Panc1 (cell line): ENCODE results near the gene SLC6A19. TPM values are rescaled to one million over a fixed set of nuclear protein-coding genes. Genes with fewer than 3 reads are reported as not detected.
"Not testable (repeated sequence)": the region's sequence is repeated elsewhere in the genome, so short reads cannot be mapped to it uniquely, and the experiment has no call there.

ENCODE experiments used
- ATAC-seq: fragments of 200-7000 bp; cut with Tn5 transposase; 2 replicates; pipeline ENCODE4 v1.9.1; 2020; ENCODE audit warnings: mild to moderate bottlenecking, moderate library complexity
- BruUV-seq: library from RNA; stranded (reverse); fragments of 400-500 nt; replicated peaks from 2 replicates; lab custom pipeline; 2021; lab: Mats Ljungman, UMichigan
- CTCF ChIA-PET: fragments of 300-600 bp; sonication (Branson Sonifier 250); formaldehyde crosslinking; loops from one replicate; lab custom pipeline; 2022; ENCODE audit warnings: antibody characterized with exemption; lab: Charles Lee
- POLR2A ChIA-PET: fragments of 300-600 bp; sonication (Branson Sonifier 250); formaldehyde crosslinking; loops from one replicate; lab custom pipeline; 2022; ENCODE audit warnings: antibody characterized with exemption; lab: Charles Lee
- DNase-seq: peaks from one replicate; pipeline ENCODE4 v3.0.0-alpha.2; 2010; ENCODE audit warnings: low read depth, low spot score
- H3K27ac ChIP-seq: 2 replicates; pipeline ENCODE4 v1.5.1; 2011; ENCODE audit warnings: mild to moderate bottlenecking, low read length, inconsistent platforms
- H3K27me3 ChIP-seq: fragments of 200-500 bp; sonication (Bioruptor generic); 2 replicates; pipeline ENCODE4 v1.6.0; 2014; ENCODE audit warnings: low read length, inconsistent platforms; ENCODE audit not compliant: control insufficient read depth, insufficient read depth
- H3K36me3 ChIP-seq: fragments of 200-500 bp; sonication (Bioruptor generic); 2 replicates; pipeline ENCODE4 v1.5.1; 2014; ENCODE audit warnings: inconsistent platforms, mild to moderate bottlenecking, low read length, moderate library complexity; ENCODE audit not compliant: control insufficient read depth, insufficient read depth
- H3K4me1 ChIP-seq: 2 replicates; pipeline ENCODE4 v1.5.1; 2011; ENCODE audit warnings: inconsistent platforms, mild to moderate bottlenecking, low read length, moderate library complexity; ENCODE audit not compliant: control insufficient read depth, insufficient read depth
- H3K4me3 ChIP-seq, 2 experiments: 2 replicates each; pipeline ENCODE4 v1.5.1; 2011 to 2012; ENCODE audit warnings: low read depth in 2 of 2, low read length in 2 of 2, mild to moderate bottlenecking in 2 of 2, inconsistent platforms in 1 of 2, moderate library complexity in 1 of 2
- H3K9me3 ChIP-seq: fragments of 200-500 bp; sonication (Bioruptor generic); 2 replicates; pipeline ENCODE4 v1.5.1; 2014; ENCODE audit warnings: low read depth, mild to moderate bottlenecking, inconsistent platforms, low read length, moderate library complexity; ENCODE audit not compliant: control insufficient read depth, insufficient read depth
- CTCF ChIP-seq: fragments of 450-650 bp; IDR thresholded peaks from 2 replicates; pipeline ENCODE4 v1.5.1; 2017; ENCODE audit warnings: mild to moderate bottlenecking
- POLR2AphosphoS5 ChIP-seq: IDR thresholded peaks from 2 replicates; pipeline ENCODE4 v1.6.1; 2012; ENCODE audit warnings: mild to moderate bottlenecking, low read depth, low read length, moderate library complexity
- REST ChIP-seq, 2 experiments: IDR thresholded peaks; 2 replicates each; pipeline ENCODE4 v1.6.1; 2011 to 2012; ENCODE audit warnings: low read depth in 2 of 2, control low read depth in 1 of 2, low read length in 1 of 2, mild to moderate bottlenecking in 1 of 2, moderate library complexity in 1 of 2; ENCODE audit not compliant: insufficient read depth in 1 of 2
- SIN3A ChIP-seq: IDR thresholded peaks from 2 replicates; pipeline ENCODE4 v1.6.1; 2012; ENCODE audit warnings: low read depth, mild to moderate bottlenecking, low read length, moderate library complexity, borderline replicate concordance; ENCODE audit not compliant: insufficient read depth
- TCF7L2 ChIP-seq: IDR thresholded peaks from 2 replicates; pipeline ENCODE4 v1.6.1; 2011; ENCODE audit warnings: mild to moderate bottlenecking, low read depth, low read length, inconsistent platforms
- in situ Hi-C: cut with HindIII; loops from 2 replicates; pipeline ENCODE4 v1.10.0; 2016; ENCODE audit warnings: low sequenced_read_pairs, low pct_unique_long_range_greater_than_20kb
- intact Hi-C: fragments of 100-400 bp; cut with micrococcal nuclease; formaldehyde crosslinking; loops from one replicate; pipeline ENCODE4 v1.10.0; 2022; ENCODE audit not compliant: unreplicated experiment
- total RNA-seq: library from RNA; stranded (reverse); gene quantifications from one replicate; pipeline ENCODE4 v1.2.1, GENCODE V29; 2021; ENCODE audit not compliant: unreplicated experiment

SLC6A19 gene
- total RNA-seq, 1 experiment from 2014 or later, result 0.23 TPM

GRCh38 chr5:1266791-1267190 is 65.4 kb downstream of the SLC6A19 start:
- ChIA-PET CTCF (no interaction called here), POLR2A (no interaction called here)
- intact Hi-C loops, result no loop called here
- Histone ChIP-seq H3K27ac (no peak overlapping the region), H3K4me3 (no peak overlapping the region), H3K36me3 (no peaks in the 10 kb centered on the region), H3K9me3 (no peaks in the 10 kb centered on the region), H3K27me3 (no peaks in the 10 kb centered on the region), H3K4me1 (no peaks in the 10 kb centered on the region)
- DNase-seq (no peak), ATAC-seq (no peak)
- TF ChIP-seq CTCF (no peak), TCF7L2 (no peak), POLR2AphosphoS5 (no peak), REST (IDR thresholded peaks at IDR 0.05; ENCODE audit: insufficient read depth in 1 of 2, low read depth in 2 of 2, low read length in 1 of 2) (no peak), SIN3A (no peak)
- in situ Hi-C loops, result no loop called here
- BruUV-seq, result no TSS peak

- BruUV-seq, H3K27me3 ChIP-seq, H3K4me1 ChIP-seq, H3K36me3 ChIP-seq, intact Hi-C loops, H3K4me3 ChIP-seq, DNase-seq, H3K27ac ChIP-seq, ATAC-seq, POLR2A ChIA-PET, in situ Hi-C loops, CTCF ChIA-PET, H3K9me3 ChIP-seq: not testable (repeated sequence)
Observed at GRCh38 chr5:1267464-1267863, 66.1 kb downstream of the SLC6A19 start.

GRCh38 chr5:1268056-1268455 is 66.7 kb downstream of the SLC6A19 start:
- no TSS peak for BruUV-seq
- no peak for ATAC-seq
- CTCF ChIA-PET, result no interaction called here

More at GRCh38 chr5:1268056-1268455, 66.7 kb downstream of the SLC6A19 start:
- POLR2A ChIA-PET, result no interaction called here
- Histone ChIP-seq H3K27me3 (no peaks in the 10 kb centered on the region), H3K4me1 (no peaks in the 10 kb centered on the region), H3K27ac (no peak overlapping the region), H3K36me3 (no peaks in the 10 kb centered on the region), H3K9me3 (no peaks in the 10 kb centered on the region), H3K4me3 (no peak overlapping the region)
- TF ChIP-seq TCF7L2 (no peak), SIN3A (no peak), CTCF (no peak), REST (IDR thresholded peaks at IDR 0.05; ENCODE audit: insufficient read depth in 1 of 2, low read depth in 2 of 2, low read length in 1 of 2) (no peak), POLR2AphosphoS5 (no peak)
- DNase-seq, result no peak
- intact Hi-C loops, result no loop called here
- in situ Hi-C loops, result no loop called here
